HG03439 (cell line): ENCODE results near the gene ZNRF1.
A peak's percentile ranks its signal among the peaks of the same experiment; 100 is the strongest.
"Not testable (repeated sequence)": the region's sequence is repeated elsewhere in the genome, so short reads cannot be mapped to it uniquely, and the experiment has no call there.

Experiments used
- ATAC-seq: cut with Tn5 transposase; IDR thresholded peaks from one replicate; pipeline ENCODE4 v1.9.1; 2021; ENCODE audit warnings: mild to moderate bottlenecking, moderate library complexity; ENCODE audit not compliant: unreplicated experiment

ZNRF1 gene

DNA sequence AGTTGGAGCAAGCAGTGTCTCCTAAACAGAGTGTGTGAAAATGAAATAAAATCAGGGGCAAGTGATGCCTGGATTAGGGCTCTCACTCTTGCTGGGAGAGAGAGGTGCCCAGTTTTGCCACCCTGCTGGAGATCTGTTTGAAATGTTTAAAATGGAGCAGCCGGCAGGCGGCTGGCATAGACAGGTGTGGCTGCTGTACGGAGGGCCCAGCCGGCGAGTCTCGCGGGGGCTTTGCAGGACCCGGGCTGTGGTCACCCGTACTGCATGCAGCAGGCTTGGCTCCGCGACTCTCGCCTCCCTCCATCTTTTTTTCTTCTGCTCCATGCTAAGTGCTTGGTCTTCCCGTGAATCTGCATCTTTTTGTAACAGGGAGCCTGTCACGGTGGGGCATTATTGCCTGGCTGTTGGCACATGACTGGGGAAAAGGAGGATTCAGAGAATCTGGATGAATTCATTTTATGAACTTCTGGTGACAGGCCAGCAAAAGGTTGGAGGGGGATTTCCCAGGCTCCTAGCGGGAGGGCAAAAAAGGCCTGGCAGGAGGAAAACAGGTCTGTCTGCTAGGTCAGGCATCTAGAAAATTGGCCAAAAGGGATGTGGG, 1.8 kb downstream of the ZNRF1 start:
- ATAC-seq = no peak

DNA sequence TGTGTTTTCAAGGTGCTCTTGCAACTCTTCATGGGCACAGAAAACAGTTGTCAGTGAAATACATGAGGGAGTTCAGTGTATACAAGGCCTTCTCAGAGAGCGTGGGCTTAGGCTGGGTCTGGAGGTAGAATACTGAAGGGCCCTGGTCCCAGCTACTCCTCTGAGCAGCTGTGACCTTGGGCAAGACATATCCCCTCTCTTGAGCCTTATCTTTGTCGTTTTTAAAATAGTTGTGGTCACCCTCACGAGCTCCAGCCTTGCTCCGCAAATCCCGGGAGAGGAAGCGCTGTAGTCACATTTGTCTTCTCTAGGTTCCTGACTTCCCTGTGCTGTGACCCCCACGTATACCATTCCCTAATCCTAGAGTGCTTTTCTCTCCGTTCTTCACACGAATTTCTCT, 3.6 kb downstream of the ZNRF1 start:
- no peak for ATAC-seq

DNA sequence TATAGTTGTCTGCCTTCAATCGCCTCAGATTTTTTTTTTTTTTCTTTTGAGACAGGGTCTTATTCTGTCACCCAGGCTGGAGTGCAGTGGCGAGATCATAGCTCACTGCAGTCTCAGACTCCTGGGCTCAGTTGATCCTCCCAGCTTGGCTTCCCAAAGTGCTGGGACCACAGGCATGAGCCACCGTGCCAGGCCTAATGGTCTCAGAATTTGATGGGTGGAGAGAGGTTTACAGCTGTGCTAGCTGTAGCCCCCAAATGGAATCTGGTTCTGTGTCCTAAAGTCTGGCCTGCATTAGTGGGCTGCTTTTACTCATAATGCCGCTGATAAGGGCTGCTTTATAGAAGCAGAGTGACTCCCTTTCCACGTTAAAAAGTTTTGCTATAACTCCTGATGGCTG, 5.1 kb downstream of the ZNRF1 start:
- no peak for ATAC-seq

DNA sequence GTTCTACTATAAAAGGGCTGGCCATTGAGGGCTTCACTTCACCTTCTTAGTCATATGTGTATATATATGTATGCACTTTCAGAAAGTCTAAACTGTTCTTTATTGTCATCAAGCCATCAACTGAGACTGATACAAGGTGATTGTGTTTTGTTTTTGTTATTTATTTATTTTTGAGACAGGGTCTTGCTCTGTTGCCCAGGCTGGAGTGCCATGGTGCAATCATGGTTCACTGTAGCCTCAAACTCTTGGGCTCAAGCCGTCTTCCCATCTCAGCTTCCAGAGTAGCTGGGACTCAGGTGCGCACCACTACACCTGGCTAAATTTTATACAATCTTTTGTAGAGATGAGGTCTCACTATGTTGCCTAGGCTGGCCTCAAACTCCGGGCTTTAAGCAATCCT, 5.6 kb downstream of the ZNRF1 start:
- ATAC-seq = no peak

DNA sequence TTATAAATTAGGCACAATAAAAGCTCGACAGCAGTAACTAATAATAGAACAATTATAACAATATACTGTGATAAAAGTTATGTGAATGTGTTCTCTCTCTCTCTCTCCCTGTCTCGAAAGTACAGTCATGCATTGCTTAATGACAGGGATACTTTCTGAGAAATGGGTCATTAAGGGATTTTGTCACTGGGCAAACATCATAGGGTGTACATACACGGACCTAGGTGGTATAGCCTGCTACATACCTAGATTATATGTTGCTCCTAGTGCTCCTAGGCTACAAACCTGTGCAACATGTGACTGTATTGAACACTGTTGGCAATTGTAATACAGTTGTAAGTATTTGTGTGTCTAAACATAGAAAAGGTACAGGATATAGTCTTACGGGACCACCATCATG, 6.9 kb downstream of the ZNRF1 start:
- no peak for ATAC-seq

DNA sequence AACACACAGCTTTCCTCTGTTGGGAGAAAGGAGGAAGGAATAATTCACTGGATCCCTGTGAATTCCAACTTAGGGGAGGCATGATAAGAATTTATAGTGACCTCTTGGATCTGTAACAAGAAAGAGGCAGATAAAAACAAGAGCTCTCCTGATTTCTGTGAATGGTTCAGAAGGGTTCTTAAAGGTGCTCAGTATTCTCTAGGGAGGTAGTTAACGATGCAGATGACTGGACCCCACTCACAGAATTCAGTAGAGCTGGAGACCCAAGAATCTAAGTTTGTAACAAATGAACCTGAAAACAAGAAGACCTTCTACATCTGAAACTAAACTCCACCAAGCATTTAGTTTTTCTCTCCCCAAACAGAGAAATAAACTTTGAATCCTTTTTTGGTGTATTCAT, 8.6 kb downstream of the ZNRF1 start:
- no peak for ATAC-seq

DNA sequence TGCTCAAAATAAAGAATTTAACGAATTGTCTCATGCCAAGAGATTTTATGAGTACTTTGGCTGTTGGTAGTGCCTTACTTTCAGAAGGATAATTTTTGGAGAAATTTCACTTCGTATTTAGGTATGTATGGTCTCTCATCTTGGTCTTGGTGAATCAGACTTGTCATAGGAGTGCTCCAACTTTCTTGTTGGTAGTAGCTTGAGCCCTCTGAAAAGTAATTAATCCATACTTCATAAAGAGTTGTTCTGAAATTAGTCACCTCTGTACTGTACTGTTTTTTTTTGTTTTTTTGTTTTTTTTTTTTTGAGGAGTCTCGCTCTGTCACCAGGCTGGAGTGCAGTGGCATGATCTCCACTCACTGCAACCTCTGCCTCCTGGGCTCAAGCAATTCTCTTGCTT, 11.6 kb downstream of the ZNRF1 start:
- no peak for ATAC-seq

DNA sequence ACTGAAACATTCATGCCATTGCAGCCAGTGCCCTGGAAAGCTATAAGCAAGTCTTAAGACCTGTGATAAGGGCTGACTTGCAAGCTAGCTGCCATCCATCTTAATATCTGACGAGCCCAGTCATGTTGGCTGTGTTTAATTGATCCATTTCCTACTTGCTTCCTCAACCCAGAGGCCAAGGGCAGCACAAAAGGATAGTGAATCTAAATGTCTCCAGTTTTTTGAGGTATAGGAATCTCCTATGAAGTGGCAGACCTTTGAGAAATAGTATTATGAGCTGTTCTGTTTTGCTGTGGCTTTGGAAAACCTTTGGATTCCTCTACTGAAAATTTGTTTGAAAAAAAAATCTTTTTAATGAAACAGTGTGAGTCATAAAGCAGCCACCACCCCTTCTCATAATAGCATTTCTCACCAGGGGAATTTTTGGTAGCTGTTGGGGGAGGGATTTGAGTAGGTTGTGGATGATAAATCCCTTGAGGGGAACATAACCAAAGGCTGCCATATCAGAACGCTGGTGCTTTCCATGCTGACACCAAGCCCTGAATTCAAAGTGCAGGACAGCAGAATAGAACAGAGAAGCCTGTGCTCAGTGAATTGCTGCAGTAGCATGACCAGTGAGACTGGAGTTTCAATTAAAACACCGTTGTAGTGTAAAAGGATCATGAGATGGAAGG, 12.9 kb downstream of the ZNRF1 start:
- ATAC-seq = peak; percentile 62

DNA sequence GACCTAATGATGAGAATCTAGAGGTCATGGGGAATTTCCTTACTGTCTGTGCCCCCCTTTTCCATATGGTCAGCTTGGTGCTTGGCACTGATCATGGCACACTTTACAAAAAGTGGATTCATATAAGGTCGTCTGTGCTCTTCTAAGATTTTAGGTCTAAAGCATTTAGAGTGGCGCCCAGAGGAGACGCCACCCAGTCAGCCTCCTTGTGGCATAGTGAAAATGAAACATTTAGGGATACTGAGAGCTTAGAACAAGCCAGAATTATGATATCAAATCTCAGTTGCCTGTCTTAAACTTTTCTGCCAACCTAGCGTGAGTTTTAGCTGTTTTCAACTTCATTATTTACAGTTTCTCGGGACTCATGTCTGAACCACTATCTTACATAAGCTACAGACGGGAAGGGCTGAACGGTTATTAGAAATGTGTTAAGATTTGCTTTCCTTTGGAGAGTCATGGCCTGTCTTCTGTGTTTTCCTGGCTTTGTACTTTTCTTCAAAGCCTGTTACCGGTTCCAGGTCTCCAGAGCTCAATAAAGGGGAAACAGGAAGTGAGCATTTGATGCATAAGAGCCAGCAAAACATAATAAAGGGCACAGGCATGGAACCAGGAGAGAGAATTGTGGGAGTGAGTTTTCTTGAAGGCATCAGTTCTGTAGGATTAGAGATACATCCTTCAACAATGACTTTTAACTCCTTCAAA, 13.7 kb downstream of the ZNRF1 start:
- peak; percentile 26 for ATAC-seq

DNA sequence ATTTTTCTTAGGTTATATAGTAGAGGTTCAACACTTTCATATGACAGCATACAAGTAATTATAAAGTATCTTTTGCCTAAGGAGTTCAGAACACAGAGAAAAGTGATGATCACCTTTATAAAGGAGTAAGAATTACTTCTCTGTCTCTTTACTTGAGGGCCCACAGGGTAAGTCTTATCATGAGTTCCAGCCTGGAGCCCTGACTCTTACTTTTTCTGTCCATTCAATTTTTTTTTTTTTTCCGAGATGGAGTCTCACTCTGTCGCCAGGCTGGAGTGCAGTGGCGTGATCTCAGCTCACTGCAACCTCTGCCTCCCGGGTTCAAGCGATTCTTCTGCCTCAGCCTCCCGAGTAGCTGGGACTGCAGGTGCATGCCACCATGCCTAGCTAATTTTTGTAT, 14.3 kb downstream of the ZNRF1 start:
- ATAC-seq = not testable (repeated sequence)

DNA sequence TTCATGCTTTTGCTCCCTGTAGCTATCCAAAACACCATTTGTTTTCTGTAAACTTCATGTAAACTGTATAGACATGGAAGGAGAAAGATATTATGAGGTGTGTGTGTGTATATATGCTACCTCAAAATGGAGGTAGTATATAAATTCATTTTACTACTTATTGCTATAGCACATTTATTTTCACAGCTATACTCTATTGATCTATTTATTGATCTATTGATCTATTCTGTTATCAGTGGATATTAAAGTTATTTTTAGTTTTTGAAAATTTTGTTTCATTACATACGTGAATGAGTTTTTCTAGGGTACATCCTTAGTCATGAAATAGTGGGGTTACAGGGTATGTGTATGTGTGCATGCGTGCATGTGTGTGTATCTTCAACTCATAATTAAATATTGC, 15.5 kb downstream of the ZNRF1 start:
- no peak for ATAC-seq

DNA sequence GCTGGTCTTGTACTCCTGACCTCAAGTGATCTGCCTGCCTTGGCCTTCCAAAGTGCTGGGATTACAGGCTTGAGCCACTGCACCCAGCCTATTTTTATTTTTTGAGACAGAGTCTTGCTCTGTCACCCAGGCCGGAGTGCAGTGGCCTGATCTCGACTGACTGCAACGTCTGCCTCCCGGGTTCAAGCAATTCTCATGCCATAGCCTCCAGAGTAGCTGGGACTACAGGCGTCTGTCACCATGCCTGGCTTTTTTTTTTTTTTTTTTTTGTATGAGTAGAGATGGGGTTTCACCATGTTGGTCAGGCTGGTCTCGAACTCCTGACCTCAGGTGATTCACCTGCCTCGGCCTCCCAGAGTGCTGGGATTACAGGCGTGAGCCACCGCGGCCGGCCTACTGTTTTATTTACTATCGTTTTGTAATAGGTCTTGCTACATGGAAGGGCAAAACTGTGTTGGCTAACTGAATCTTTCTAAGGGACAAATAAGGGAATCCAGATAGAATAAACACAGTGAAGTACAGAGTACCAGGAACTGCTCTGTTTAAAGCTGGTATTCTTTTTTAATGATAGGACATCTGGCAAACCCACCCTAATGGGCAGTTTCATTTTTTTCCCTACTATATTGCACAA, 17.7 kb downstream of the ZNRF1 start:
- ATAC-seq = not testable (repeated sequence)

DNA sequence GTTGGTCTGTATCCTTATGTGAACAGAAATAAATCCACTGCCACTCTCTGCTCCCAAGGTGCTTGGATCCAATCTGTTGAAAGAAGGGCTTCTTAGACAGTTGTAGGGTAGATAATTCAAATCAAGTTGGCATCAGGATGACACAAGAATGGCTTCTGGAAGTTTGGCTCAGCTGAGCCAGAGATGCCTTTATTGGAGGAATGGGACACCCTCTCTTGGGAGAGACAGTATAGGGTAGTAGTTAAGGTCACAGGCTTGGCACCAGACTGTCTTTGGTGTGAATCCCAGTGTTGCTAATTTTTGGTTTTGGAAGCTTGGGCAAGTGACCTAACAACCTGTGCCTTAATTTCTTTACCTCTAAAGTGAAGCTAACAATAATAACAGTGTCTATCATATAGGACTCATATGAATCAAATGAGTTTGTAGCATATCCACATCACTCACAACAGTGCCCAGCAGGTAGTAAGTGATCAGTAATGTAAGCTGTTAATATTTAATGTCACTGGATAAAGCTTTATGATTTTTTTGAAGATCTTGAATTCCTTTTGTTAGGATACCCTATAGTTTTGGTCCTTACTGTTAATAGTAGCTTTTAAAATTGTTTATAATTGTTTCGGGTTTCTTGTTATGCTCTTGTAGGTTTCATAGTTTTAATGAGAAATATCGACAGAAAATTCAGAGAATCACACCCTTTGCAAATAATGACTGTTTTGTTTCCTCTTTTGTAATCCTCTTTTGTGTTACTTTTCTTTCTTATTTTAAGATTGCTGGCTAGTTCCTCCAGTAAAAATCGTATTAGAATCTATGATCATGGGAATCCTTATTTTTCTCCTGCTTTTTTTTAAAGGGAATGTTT, 19.1 kb downstream of the ZNRF1 start:
- ATAC-seq = no peak

DNA sequence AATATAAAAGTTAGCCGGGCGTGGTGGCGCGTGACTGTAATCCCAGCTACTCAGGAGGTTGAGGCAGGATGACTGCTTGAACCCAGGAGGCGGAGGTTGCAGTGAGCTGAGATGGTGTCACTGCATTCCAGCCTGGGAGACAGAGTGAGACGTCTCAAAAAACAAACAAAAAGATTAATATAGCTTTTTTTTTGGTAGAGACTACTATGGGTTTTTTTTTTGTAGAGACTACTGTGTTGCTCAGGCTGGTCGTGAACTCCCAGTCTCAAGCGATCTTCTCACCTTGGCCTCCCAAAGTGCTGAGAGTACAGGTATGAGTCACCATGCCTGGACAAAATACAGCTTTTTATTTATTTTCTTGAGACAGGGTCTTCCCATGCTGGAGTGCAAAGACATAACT, 20.2 kb downstream of the ZNRF1 start:
- ATAC-seq = peak; percentile 60

DNA sequence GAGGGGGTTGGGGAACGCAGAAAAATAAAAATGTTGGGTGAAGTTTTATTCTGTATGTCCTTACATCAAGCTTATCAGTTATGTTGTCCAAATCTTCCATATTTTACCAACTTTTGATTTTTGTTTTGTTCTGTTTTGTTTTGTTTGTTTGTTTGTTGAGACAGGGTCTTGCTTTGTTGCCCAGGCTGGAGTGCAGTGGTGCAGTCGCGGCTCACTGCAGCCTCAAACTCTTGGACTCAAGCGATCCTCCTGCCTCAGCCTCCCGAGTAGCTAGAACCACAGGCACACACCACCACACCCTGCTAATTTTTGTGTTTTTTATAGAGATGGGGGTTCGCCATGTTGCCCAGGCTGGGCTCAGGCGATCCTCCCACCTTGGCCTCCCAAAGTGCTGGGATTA, 20.8 kb downstream of the ZNRF1 start:
- ATAC-seq = no peak

DNA sequence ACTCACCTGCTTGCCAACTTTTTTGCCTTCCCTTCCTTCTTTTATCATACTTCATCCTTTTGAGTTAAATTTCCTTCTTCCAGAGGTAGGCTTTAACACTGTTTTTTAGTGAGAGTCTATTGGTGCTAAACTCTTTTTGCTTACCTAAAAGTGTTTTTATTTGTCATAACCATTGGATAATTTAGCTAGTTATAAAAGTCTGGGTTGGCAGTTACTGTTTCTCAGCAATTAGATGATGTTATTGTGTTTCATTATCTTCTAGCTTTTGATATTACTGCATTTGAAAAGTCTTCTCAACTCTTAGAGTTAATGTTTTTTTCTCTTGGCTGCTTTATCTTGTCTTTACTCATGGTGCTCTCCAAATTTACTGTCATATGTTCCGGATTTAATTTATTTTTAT, 22.6 kb downstream of the ZNRF1 start:
- ATAC-seq = no peak

DNA sequence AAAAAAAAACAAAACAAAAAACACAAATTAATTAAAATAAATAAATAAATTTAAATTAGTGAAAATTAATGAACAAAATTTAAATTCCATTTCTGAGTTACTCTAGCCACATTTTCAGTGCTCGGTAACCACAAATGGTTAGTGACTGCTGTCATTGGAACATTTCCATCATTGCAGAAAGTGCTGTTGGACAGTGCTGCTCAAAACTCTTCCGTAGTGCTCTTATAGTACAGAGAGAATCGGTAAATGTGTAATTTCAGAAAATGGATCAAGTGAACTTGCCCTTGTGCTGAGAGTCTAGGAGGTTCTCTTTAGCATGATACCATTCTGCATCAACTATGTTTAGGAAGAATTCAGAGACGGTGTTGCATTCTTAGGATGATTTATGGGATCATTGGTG, 23.7 kb downstream of the ZNRF1 start:
- no peak for ATAC-seq

DNA sequence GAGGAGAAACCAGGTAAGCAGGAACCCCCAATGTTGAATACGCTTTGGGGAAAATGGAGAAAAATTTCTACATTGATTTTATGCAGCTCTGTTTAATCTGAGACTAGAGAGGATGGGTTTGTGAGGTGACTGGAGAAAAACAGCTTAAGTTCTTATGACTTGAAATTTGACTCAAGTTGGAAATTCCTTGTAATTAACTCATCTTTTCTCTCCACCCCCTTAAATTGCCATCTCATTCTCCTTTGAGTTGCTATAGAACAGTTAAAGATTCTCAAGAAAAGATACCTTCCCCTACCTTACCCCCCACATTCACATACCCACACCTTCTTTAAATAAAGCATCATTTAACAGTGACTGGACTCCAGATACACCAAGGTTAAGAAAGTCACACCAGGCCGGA, 24.2 kb downstream of the ZNRF1 start:
- no peak for ATAC-seq

DNA sequence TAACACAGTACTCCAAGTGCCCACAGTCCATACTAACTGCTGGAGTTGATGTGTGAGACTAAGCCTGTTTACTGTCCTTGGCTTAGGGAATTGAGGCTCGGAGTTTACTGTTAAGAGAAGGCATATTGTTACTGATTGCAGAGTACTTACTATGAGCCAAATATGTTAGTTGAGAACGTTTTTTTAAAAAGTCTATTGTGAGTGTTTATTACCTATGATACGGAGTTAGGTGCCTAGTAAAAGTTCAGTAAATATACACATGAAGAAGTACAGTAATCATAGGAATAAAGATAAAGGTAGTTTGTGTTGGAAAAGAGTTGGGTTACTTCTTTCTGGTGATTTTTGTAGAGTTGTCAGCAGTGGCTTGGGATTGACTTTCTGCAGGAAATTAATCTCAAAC, 25.4 kb downstream of the ZNRF1 start:
- no peak for ATAC-seq

DNA sequence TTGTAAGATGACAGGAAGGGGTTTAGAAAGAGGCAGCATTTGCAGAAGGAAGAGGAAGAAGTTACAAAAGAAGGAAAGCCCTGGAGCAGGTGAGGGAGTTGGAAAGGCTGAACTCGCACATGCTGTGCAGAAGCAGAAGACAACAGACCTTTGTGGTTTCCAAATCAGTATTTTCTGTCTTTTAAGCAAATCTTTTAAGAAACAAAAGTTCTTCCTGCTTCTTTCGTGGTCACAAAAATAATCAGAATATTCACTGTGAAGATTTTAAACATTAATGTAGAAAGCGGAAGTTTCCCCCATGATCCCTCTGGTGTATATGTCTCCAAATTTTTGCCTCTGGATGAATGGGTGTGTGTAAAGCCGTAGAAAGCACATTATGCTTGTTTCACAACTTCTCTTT, 25.8 kb downstream of the ZNRF1 start:
- ATAC-seq = no peak

DNA sequence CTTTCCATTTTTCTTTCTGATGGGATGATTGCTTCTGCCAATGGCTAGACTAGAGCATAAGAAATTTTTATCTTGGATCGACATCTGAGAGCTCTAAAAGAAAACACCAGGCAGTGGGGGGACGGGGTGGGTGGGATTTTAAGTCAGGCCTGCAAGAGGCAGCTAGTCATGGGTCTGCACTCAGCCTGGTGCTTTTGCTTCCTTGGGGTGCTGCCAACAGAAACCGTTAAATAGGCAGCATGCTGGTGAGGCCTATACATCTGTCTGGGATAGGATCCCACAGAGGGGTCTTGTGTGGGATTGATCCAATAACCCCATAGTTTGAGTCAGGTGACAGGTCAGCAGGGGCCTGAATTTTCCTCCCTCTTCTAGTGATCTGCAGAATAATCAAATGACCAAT, 26.9 kb downstream of the ZNRF1 start:
- ATAC-seq = no peak
